IPS-NIHi11 (cell line): Measurements from ENCODE around the gene KERA.

Experiments used
- DNase-seq: peaks from one replicate; pipeline ENCODE4 v3.0.0; 2012; ENCODE audit warnings: mixed read lengths, low spot score

The KERA gene

GRCh38 chr12:91073426-91073825 lies 15.6 kb upstream of the KERA start:
- DNase-seq, result no peak

- no peak for DNase-seq
These were observed 15.1 kb upstream of the KERA start for GRCh38 chr12:91072931-91073330.

GRCh38 chr12:91070936-91071335 lies 13.1 kb upstream of the KERA start:
- no peak for DNase-seq

GRCh38 chr12:91065396-91065795 lies 7.6 kb upstream of the KERA start:
- no peak for DNase-seq

- no peak for DNase-seq
These were observed 6.8 kb upstream of the KERA start for GRCh38 chr12:91064640-91065039.

GRCh38 chr12:91061091-91061490 lies 3.3 kb upstream of the KERA start:
- no peak for DNase-seq

GRCh38 chr12:91059211-91059610 lies 1.4 kb upstream of the KERA start:
- no peak for DNase-seq

GRCh38 chr12:91058786-91059185 lies 962 bp upstream of the KERA start:
- DNase-seq, result no peak

GRCh38 chr12:91056488-91056887 lies 1.3 kb downstream of the KERA start:
- no peak for DNase-seq

GRCh38 chr12:91055976-91056375 lies 1.8 kb downstream of the KERA start:
- DNase-seq, result no peak

- DNase-seq, result no peak
These were observed 3.7 kb downstream of the KERA start for GRCh38 chr12:91053951-91054715.

- no peak for DNase-seq
These were observed 5.8 kb downstream of the KERA start for GRCh38 chr12:91052026-91052425.

GRCh38 chr12:91044586-91044985 lies 13.2 kb downstream of the KERA start:
- DNase-seq, result no peak

GRCh38 chr12:91043408-91043807 lies 14.4 kb downstream of the KERA start:
- no peak for DNase-seq

GRCh38 chr12:91040096-91040755 lies 17.6 kb downstream of the KERA start:
- no peak for DNase-seq

GRCh38 chr12:91037276-91037675 lies 20.5 kb downstream of the KERA start:
- no peak for DNase-seq

- no peak for DNase-seq
These were observed 24.6 kb downstream of the KERA start for GRCh38 chr12:91033251-91033650.

GRCh38 chr12:91023326-91024004 lies 34.4 kb downstream of the KERA start:
- DNase-seq, result no peak

- DNase-seq, result no peak
These were observed 36.7 kb downstream of the KERA start for GRCh38 chr12:91021076-91021475.

GRCh38 chr12:91019455-91019854 lies 38.4 kb downstream of the KERA start:
- no peak for DNase-seq

- DNase-seq, result no peak
These were observed 40.1 kb downstream of the KERA start for GRCh38 chr12:91017511-91018263.

GRCh38 chr12:91017043-91017442 lies 40.8 kb downstream of the KERA start:
- no peak for DNase-seq
